Breast epithelium (tissue), 3 donors: Measurements from ENCODE around the gene MACROD2.

Source experiments
- CTCF ChIP-seq, 3 donors: fragments of 450-650 bp; IDR thresholded peaks; one replicate each; pipeline ENCODE4 v1.5.1; 2016 to 2017; ENCODE audit warnings: antibody characterized with exemption in 3 of 3, mild to moderate bottlenecking in 3 of 3, moderate library complexity in 3 of 3
- POLR2A ChIP-seq: fragments of 450-650 bp; IDR thresholded peaks from one replicate; pipeline ENCODE4 v1.6.1; 2016; ENCODE audit warnings: antibody characterized with exemption, mild to moderate bottlenecking, moderate library complexity
- POLR2AphosphoS5 ChIP-seq, 3 donors: sonication (generic); formaldehyde crosslinking; IDR thresholded peaks; one replicate each; pipeline ENCODE4 v1.6.1; 2017; ENCODE audit warnings: antibody characterized with exemption in 3 of 3

- TF ChIP-seq CTCF (IDR thresholded peaks at IDR 0.05) (no peak), POLR2A (no peak), POLR2AphosphoS5 (IDR thresholded peaks at IDR 0.05) (no peak)
Observed at GRCh38 chr20:14700639-14700960, 705.3 kb downstream of the MACROD2 start.
